NCI-H1694 (cell line): ENCODE results near the gene ZNF507.
A peak's percentile ranks its signal among the peaks of the same experiment; 100 is the strongest.
"Not testable (repeated sequence)": the region's sequence is repeated elsewhere in the genome, so short reads cannot be mapped to it uniquely, and the experiment has no call there.

Experiments used
- DNase-seq: peaks from one replicate; lab custom pipeline; 2025; lab: John Stamatoyannopoulos, UW

ZNF507 gene

GRCh38 chr19:32368787-32369186 is 23.4 kb downstream of the ZNF507 start:
- DNase-seq, result no peak

- DNase-seq, result no peak
Observed at GRCh38 chr19:32372726-32373517, 27.5 kb downstream of the ZNF507 start.

GRCh38 chr19:32373585-32374295 is 28.3 kb downstream of the ZNF507 start:
- no peak for DNase-seq

- not testable (repeated sequence) for DNase-seq
Observed at GRCh38 chr19:32374362-32374761, 29.0 kb downstream of the ZNF507 start.

GRCh38 chr19:32377088-32377487 is 31.7 kb downstream of the ZNF507 start:
- DNase-seq, result not testable (repeated sequence)

GRCh38 chr19:32380269-32380668 is 34.9 kb downstream of the ZNF507 start:
- no peak for DNase-seq

GRCh38 chr19:32387701-32388392 is 42.4 kb downstream of the ZNF507 start:
- DNase-seq, result no peak

GRCh38 chr19:32388393-32388855 is 43.0 kb downstream of the ZNF507 start:
- peak; percentile 40 for DNase-seq

GRCh38 chr19:32392901-32393300 is 47.5 kb downstream of the ZNF507 start:
- DNase-seq, result no peak

GRCh38 chr19:32396046-32396652 is 50.7 kb downstream of the ZNF507 start:
- DNase-seq, result no peak

GRCh38 chr19:32397671-32398101 is 52.3 kb downstream of the ZNF507 start:
- DNase-seq, result no peak

GRCh38 chr19:32401992-32402391 is 56.6 kb downstream of the ZNF507 start:
- DNase-seq, result no peak

- no peak for DNase-seq
Observed at GRCh38 chr19:32403291-32403995, 58.0 kb downstream of the ZNF507 start.

GRCh38 chr19:32404213-32404932 is 59.0 kb downstream of the ZNF507 start:
- no peak for DNase-seq

- DNase-seq, result no peak
Observed at GRCh38 chr19:32404933-32405430, 59.6 kb downstream of the ZNF507 start.

GRCh38 chr19:32405431-32406160 is 60.2 kb downstream of the ZNF507 start, which contains the start of gene DPY19L3:
Gene DPY19L3 (plus strand): TSS chr19:32405770. CDS start chr19:32408254, 2,484 bp downstream.
- peak; percentile 84 for DNase-seq

- DNase-seq, result no peak
Observed at GRCh38 chr19:32406161-32407003, 61.0 kb downstream of the ZNF507 start.
